NT2/D1 (cell line): ENCODE measurements around the gene ZSWIM3.

Source experiments
- SUZ12 ChIP-seq: IDR thresholded peaks from 2 replicates; pipeline ENCODE4 v1.6.1; 2011; ENCODE audit not compliant: insufficient read length, insufficient read depth; ENCODE audit errors: extremely low read depth
- YY1 ChIP-seq: IDR thresholded peaks from 2 replicates; pipeline ENCODE4 v1.6.1; 2011; ENCODE audit not compliant: insufficient read length, insufficient read depth
- ZNF274 ChIP-seq: IDR thresholded peaks from 2 replicates; pipeline ENCODE4 v1.6.1; 2011; ENCODE audit warnings: mild to moderate bottlenecking, low read depth, low read length

DNA sequence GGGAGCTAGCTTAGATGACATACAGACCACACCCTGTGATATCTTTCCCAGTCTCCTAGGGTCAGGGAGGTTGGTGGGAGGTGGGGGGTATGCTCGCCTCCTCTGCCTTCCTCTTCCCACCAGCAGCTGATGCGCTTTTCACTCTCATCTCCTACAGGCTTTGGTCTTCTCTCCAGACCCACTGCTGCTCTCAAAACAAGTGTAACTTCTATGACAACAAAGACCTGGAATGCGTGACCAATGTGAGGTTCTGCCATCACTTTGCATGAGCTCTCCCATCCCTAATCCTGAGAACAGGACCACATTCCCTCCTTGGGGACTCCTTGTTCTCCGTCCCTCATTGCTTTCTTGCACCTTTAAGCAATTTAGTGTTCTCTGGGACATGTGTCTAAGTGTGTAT, 36.4 kb downstream of the ZSWIM3 start:
- TF ChIP-seq YY1, result no peak
- TF ChIP-seq ZNF274, result no peak
- TF ChIP-seq SUZ12, result no peak
